Stimulated activated CD4-positive, alpha-beta T cell treated with anti-CD3 and anti-CD28 coated beads, Interleukin-15, amount 100 ng/mL, for 48 hours (primary cell): ENCODE data around the gene HS3ST4.
"Not testable (repeated sequence)": the region's sequence is repeated elsewhere in the genome, so short reads cannot be mapped to it uniquely, and the experiment has no call there.

Experiments used
- DNase-seq, 2 donors: peaks; one replicate each; pipeline ENCODE4 v3.0.0-alpha.2; 2020; ENCODE audit warnings: low read depth in 2 of 2

The HS3ST4 gene

GRCh38 chr16:25730396-25730795, 38.6 kb downstream of the HS3ST4 start:
- DNase-seq: no peak

GRCh38 chr16:25734430-25735385, 42.9 kb downstream of the HS3ST4 start:
- no peak for DNase-seq

- DNase-seq: no peak
Observed at GRCh38 chr16:25735645-25736044, 43.9 kb downstream of the HS3ST4 start.

GRCh38 chr16:25747160-25747758, 55.5 kb downstream of the HS3ST4 start:
- no peak for DNase-seq

GRCh38 chr16:25748092-25748654, 56.4 kb downstream of the HS3ST4 start:
- no peak for DNase-seq

GRCh38 chr16:25750488-25751216, 58.9 kb downstream of the HS3ST4 start:
- DNase-seq: no peak

GRCh38 chr16:25751230-25751835, 59.6 kb downstream of the HS3ST4 start:
- DNase-seq: no peak

- DNase-seq: no peak
Observed at GRCh38 chr16:25764466-25764865, 72.7 kb downstream of the HS3ST4 start.

GRCh38 chr16:25771216-25771615, 79.5 kb downstream of the HS3ST4 start:
- DNase-seq: no peak

GRCh38 chr16:25771812-25772568, 80.2 kb downstream of the HS3ST4 start:
- no peak for DNase-seq

- DNase-seq: not testable (repeated sequence)
Observed at GRCh38 chr16:25776214-25776613, 84.5 kb downstream of the HS3ST4 start.

GRCh38 chr16:25783226-25783625, 91.5 kb downstream of the HS3ST4 start:
- no peak for DNase-seq

GRCh38 chr16:25785361-25785760, 93.6 kb downstream of the HS3ST4 start:
- DNase-seq: no peak

- DNase-seq: no peak
Observed at GRCh38 chr16:25786748-25787147, 95.0 kb downstream of the HS3ST4 start.

GRCh38 chr16:25788637-25789036, 96.9 kb downstream of the HS3ST4 start:
- DNase-seq: no peak

- no peak for DNase-seq
Observed at GRCh38 chr16:25796239-25796638, 104.5 kb downstream of the HS3ST4 start.

GRCh38 chr16:25798065-25798464, 106.3 kb downstream of the HS3ST4 start:
- DNase-seq: no peak

- no peak for DNase-seq
Observed at GRCh38 chr16:25799816-25800215, 108.1 kb downstream of the HS3ST4 start.

- no peak for DNase-seq
Observed at GRCh38 chr16:25812215-25812614, 120.5 kb downstream of the HS3ST4 start.

GRCh38 chr16:25817295-25817694, 125.5 kb downstream of the HS3ST4 start:
- no peak for DNase-seq

- DNase-seq: no peak
Observed at GRCh38 chr16:25817876-25818275, 126.1 kb downstream of the HS3ST4 start.
